ENCODE results near the gene BHLHE41. TPM values are rescaled to one million over a fixed set of nuclear protein-coding genes. Genes with fewer than 3 reads are reported as not detected.
A peak's percentile ranks its signal among the peaks of the same experiment; 100 is the strongest.

The BHLHE41 gene
- total RNA-seq, 1 donor from 2014 or later = 33.4 TPM

GRCh38 chr12:26113181-26113654 is 11.6 kb downstream of the BHLHE41 start:
- intact Hi-C loops (cut with micrococcal nuclease) = no loop called here
- H3K4me3 ChIP-seq = peak overlapping the region; percentile 63
- no peak for DNase-seq
- no peaks in the 10 kb centered on the region for H3K36me3 ChIP-seq
- H3K27me3 ChIP-seq (ENCODE audit: low read depth) = no peaks in the 10 kb centered on the region
- peak overlapping the region; percentile 94 for H3K27ac ChIP-seq (replicated peaks)
- H3K9me3 ChIP-seq (replicated peaks) = no peaks in the 10 kb centered on the region
- TF ChIP-seq CTCF (IDR thresholded peaks at IDR 0.05; ENCODE audit: borderline replicate concordance) = no peak
- peaks cover 55% of the 10 kb centered on the region for H3K4me1 ChIP-seq

DNA sequence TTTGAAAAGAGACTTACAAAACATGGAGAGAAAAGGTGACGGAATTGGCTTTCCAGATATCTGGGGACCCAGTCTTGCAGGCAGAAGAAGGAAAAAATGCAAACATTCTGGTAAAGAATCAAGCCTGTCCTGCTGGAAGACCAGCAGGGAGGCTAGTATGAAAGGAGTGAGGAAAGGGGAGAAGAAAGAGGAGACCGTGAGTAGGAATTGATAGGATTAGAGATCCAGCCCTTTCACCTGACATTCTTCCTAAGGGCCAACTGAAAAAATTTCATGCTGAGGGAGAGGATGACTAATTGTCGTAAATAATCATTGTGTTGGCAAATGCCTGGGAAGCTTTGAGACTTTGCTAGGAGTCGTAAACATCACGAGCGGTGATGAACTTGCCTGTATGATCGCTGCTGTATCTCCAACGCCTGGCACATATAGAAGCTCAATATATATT is 12.1 kb downstream of the BHLHE41 start:
- Histone ChIP-seq H3K27ac (replicated peaks) (peak overlapping the region; percentile 94), H3K36me3 (no peaks in the 10 kb centered on the region), H3K4me1 (peaks cover 55% of the 10 kb centered on the region), H3K4me3 (no peak overlapping the region), H3K9me3 (replicated peaks) (no peaks in the 10 kb centered on the region), H3K27me3 (ENCODE audit: low read depth) (no peaks in the 10 kb centered on the region)
- no peak for TF ChIP-seq CTCF (IDR thresholded peaks at IDR 0.05; ENCODE audit: borderline replicate concordance)
- intact Hi-C loops (cut with micrococcal nuclease) = no loop called here
- no peak for DNase-seq

DNA sequence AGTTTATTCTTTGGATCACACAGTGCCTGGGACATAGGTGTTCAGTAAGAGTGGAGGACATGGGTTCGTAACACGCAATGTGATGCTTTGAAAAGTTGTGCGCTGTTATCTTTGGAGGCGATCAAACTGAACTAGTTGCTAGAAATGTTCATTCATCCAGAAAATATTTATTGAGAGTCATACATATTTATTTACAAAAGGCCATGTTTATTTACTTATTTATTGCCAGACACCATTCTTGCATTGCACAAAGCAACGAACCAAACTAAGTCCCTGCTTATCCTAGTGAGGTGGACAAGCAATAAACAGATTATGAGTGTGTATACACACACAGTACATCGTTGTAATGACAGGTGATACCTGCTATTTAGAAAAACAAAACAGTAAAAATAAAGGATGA is 12.6 kb downstream of the BHLHE41 start:
- H3K4me1 ChIP-seq = peaks cover 51% of the 10 kb centered on the region
- H3K9me3 ChIP-seq (replicated peaks) = no peaks in the 10 kb centered on the region
- H3K4me3 ChIP-seq = no peak overlapping the region
- H3K27me3 ChIP-seq (ENCODE audit: low read depth) = no peaks in the 10 kb centered on the region
- peak overlapping the region; percentile 94 for H3K27ac ChIP-seq (replicated peaks)
- H3K36me3 ChIP-seq = no peaks in the 10 kb centered on the region
- TF ChIP-seq CTCF (IDR thresholded peaks at IDR 0.05; ENCODE audit: borderline replicate concordance) = no peak
- intact Hi-C loops (cut with micrococcal nuclease) = no loop called here
- no peak for DNase-seq

- intact Hi-C loops (cut with micrococcal nuclease) = no loop called here
Measured at GRCh38 chr12:26109343-26109881, 15.4 kb downstream of the BHLHE41 start.

GRCh38 chr12:26108915-26109314 is 15.9 kb downstream of the BHLHE41 start:
- TF ChIP-seq CTCF (IDR thresholded peaks at IDR 0.05; ENCODE audit: borderline replicate concordance) = no peak
- no peaks in the 10 kb centered on the region for H3K9me3 ChIP-seq (replicated peaks)
- H3K36me3 ChIP-seq = no peaks in the 10 kb centered on the region
- H3K27me3 ChIP-seq (ENCODE audit: low read depth) = no peaks in the 10 kb centered on the region
- peaks cover 27% of the 10 kb centered on the region for H3K4me1 ChIP-seq
- intact Hi-C loops (cut with micrococcal nuclease) = no loop called here
- peak overlapping the region; percentile 73 for H3K27ac ChIP-seq (replicated peaks)
- no peak for DNase-seq
- no peak overlapping the region for H3K4me3 ChIP-seq

More at GRCh38 chr12:26109343-26109881, 15.4 kb downstream of the BHLHE41 start:
- Histone ChIP-seq H3K4me3 (no peak overlapping the region), H3K27ac (replicated peaks) (peak overlapping the region; percentile 73), H3K9me3 (replicated peaks) (no peaks in the 10 kb centered on the region), H3K4me1 (peaks cover 27% of the 10 kb centered on the region), H3K27me3 (ENCODE audit: low read depth) (no peaks in the 10 kb centered on the region), H3K36me3 (no peaks in the 10 kb centered on the region)
- TF ChIP-seq CTCF (IDR thresholded peaks at IDR 0.05; ENCODE audit: borderline replicate concordance) = no peak
- peak; percentile 18 for DNase-seq

Measured in left ventricle myocardium inferior (tissue), 1 donor.